Kidney glomerular epithelial cell (primary cell): ENCODE data around the gene ANXA6.
"Not testable (repeated sequence)": the region's sequence is repeated elsewhere in the genome, so short reads cannot be mapped to it uniquely, and the experiment has no call there.

Experiments
- DNase-seq: peaks from one replicate; lab custom pipeline; 2025; lab: John Stamatoyannopoulos, UW

ANXA6 gene

DNA sequence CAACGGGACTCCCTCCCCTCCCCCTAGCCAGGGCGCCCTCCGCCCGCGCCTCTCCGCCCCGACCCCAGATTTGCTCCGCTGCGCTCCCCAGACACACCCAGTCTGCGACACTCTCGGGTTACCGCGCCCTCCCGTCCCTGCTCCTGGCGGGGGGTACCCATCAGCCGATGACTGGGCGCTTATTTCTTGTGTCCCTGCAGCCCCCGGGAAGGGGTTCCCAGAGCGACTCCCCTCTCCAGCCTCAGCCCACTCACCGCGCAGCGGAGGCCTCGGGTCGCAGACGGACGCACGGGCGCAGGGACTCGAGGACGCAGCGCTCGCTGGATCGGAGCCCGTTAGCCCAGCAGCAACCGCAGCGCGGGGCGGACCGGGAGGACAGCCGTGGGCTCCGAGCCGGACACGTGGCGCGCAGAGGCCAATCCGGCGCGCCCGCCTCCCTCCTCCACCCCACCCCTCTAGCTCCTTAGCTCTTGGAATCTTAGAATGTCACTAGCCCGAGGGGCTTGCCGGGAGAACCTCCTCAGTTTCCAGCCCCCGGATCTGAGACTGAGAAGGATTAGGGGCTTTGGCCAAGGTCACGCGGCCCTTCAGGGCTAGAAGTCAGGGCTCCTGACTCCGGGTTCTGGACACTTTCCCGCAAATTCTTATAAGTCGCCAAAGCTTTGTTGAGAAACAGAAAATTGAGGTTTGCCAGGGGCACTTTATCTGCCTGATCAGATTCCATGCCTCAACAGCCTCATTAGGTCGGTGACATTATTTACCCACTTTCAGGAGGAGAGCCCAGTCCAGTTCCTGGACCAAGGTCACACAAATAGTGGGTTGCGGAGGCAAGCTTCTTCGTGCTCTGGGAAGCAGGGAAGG is at the start of gene ANXA6:
Gene ANXA6, minus strand, starts transcription at position 354 of the 861 bp plus-strand sequence. CDS start 9,878 bp downstream, outside the sequence.
- peak; percentile 25 for DNase-seq

GRCh38 chr5:151205411-151205810 is 47.8 kb upstream of the ANXA6 start:
- no peak for DNase-seq

DNA sequence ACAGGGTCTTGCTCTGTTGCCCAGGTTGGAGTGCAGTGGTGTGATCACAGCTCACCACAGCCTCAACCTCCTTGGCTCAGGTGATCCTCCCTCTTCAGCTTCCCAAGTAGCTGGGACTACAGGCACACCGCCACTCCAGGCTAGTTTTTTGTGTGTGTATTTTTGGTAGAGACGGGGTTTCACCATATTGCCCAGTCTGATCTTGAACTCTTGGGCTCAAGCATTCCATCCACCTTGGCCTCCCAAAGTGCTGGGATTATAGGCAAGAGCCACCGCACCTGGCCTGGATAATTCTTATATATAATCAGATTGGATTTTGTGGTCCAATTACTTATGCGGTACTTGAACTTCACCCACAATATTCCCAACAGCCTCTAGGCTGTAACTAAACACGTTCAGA is 46.5 kb upstream of the ANXA6 start:
- no peak for DNase-seq

DNA sequence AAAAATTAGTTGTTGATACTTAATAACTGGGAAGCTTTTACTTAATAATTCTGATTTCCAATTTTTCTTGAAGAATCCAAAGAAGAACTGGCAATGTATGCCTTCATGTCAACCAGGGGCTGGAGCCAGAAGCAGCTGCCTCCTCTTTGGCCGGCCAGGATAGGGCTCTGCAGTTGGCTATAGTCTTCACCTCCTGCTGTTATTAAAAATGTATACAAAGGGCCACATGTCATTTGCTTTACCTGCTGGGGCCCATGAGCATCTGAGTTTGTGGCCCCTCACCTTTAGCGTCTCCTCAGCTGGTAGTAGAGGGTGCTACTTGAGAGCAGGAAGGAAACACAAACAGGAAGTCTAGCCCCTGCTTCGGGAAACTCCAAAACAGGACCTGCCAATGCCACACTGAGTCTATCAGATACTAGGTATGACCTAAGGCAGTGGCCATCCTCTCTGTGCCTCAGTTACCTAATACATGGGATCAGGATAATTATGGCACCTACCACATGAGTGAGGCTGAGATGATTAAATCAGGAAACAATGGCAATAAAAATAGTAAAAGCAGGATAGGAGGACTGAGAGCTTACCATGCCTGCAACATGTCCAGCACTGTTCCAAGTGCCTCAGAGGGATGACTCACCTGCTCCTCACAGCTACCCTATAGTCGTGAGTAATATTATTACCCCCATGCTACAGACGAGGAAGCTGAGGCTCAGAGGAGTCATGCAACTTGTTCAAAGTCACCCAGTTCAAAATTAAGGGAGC is 45.0 kb upstream of the ANXA6 start:
- DNase-seq: no peak

DNA sequence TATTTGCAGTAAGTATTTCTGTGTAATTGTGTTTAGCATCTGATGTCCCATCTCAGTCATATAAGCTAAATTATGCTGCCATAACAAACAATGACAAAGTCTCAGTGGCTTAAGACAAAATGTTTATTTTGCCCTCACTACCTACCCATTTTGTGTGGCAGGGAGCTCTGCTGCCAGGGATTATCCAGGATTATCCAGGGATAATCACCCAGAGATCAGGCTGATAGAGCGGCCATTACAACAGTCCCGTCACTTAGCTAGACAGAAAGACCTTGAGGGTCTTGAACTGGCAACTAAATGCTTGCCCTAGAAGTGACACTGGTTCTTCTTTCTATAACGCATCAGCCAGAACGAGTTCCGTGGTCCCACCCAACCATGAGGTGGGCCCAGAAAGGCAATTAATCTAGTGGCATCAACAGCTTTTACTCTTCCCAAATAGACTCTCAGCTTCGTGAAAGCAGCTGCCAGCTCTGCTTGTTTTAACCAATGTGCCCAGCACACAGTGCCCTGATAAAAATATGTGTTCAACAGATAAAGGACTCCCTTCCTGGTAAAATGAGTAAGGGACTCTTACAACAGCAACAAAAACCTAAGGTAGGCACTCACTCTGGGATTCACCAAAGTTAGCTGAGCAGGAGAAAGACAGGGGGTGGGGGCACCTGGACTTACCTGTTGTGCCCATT is 43.5 kb upstream of the ANXA6 start:
- DNase-seq: no peak

GRCh38 chr5:151199581-151200185 is 42.1 kb upstream of the ANXA6 start:
- DNase-seq: no peak

DNA sequence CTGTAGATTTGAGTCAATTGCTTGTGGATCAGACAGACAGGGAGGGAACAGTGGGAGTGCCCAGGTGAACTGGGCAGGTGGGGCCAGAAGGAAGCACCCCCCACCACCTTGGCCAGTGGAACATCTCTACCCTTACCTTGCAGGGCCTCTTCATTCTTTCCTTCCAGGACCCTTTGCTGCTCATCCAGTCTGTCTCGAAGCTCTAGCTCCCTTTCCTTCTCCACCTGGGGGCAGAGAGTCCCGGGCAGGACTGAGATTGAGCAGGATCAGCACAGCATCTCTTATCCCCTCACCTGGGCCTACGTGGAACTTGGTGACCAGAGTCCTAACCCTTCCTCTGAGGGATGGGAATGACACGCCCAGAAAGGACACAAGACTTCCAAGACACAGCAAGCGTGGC is 41.3 kb upstream of the ANXA6 start:
- no peak for DNase-seq

- DNase-seq: not testable (repeated sequence)
These were observed 39.7 kb upstream of the ANXA6 start for GRCh38 chr5:151197291-151197600.

DNA sequence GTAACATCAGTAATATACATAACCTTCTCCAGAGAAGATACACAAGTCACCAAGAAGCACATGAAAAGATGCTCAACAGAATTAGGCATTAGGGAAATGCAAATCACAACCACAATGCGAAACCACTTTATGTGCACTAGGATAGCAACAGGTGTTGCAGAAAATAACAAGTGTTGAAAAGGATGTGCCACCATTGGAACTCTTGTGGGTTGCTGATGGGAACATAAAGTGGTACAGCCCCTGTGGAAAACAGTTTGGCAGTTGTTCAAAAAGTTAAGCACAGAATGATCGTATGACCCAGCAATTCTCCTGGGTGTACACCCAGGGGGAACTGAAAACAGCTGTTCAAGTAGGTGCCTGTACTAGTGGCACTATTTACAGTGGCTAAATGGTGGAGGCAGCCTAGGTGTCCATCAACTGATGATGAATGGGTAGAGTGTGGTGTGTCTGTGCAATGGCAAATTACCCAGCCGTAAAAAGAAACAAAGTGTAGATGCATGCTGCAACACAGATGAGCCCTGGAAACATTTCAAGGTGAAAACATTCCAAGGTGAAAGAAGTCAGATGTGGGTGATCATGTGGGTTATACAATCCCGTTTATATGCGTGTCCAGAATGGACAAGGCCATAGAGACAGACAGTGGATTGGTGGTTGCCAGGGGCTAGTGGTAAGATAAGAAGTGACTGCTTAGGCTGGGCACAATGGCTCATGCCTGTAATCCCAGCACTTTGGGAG is 39.1 kb upstream of the ANXA6 start:
- DNase-seq: no peak

DNA sequence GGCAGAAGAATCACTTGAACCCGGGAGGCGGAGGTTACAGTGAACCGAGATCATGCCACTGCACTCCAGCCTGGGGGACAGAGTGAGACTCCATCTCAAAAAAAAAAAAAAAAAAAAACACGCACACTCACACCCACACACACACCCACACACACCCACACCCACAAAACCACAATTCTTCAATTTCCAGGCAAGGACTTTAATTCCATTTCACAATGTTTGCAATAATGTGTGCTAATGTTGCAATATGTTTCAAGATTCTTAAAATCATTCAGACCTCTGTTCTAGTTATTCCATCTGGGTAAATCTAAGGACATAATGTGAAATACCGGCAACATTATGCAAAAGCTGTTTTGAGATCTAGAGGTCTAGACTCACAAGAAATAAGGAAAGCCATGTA is 38.0 kb upstream of the ANXA6 start:
- no peak for DNase-seq

GRCh38 chr5:151192626-151193025 is 35.0 kb upstream of the ANXA6 start:
- DNase-seq: no peak

DNA sequence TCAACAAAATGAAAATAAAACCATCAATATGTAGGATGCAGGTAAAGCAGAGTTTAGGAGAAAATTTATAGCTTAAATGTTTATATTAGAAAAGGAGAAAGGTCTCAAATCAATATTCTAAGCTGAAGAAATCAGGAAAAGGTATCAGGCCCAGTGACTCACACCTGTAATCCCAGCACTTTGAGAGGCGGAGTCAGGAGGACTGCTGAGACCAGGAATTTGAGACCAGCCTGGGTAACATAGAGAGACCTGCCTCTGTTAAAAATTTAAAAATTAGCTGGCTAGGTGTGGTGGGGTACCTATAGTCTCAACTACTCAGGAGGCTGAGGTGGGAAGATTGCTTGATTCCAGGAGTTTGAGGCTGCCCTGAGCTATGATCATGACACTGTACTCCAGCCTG is 34.1 kb upstream of the ANXA6 start:
- no peak for DNase-seq

- no peak for DNase-seq
These were observed 31.6 kb upstream of the ANXA6 start for GRCh38 chr5:151189151-151189550.

DNA sequence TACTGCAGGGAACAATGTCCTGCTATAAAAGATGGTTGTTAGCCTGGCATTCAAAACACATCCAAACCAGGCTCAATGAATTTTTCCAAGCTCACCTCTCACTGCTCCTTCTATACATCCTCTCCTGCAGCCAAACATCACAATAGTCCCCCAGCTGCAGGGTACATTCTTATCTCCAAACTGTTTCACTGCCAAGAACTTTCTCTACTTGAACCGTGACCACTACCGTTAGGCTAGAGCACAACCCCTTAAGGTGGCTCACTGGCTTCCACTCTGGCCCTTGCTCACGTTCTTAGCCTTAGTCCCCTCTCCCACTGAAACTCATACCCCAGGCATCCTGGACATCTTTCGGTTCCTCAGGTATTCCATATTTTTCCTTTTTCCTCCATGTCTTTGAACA is 29.0 kb upstream of the ANXA6 start:
- no peak for DNase-seq

DNA sequence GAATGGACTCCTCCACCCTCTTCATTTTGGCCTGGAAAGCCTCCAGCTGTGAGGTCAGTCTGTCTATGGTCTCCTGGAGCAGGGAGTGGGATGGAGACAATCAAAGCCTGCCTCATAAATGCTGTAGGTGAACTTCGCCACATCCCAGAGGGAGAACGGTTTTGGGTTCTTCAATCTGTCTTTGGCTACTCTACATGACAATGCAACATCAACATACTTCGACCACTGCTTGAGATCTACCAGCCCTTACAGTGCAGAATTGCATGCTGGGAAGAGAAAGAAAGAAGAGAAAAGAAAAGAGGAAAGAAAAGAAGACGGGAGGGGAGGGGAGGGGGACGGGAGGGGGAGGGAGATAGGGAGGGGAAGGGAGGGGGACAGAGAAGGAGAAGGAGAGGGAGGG is 28.5 kb upstream of the ANXA6 start:
- DNase-seq: no peak

GRCh38 chr5:151184316-151185042 is 26.9 kb upstream of the ANXA6 start:
- DNase-seq: no peak

GRCh38 chr5:151183456-151184245 is 26.1 kb upstream of the ANXA6 start:
- DNase-seq: no peak

DNA sequence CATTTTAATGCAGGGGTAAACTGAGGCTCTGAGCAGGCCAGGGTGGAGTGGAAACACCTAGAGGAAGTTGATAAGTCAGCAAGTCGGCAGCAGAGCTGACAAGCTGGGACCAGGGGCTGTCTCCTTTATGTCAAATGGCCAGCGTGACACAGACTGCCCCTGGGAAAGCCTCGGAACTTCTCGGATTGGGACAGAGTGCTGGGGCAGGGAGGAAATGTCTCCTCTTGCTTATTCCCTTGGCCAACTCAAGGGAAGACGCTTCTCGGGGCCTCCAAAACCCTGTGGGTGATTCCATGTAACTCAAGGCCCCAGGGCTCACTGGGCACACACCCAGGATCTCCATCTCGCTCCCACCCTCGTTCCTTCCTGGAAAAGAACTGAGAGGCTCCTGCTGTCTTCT is 25.4 kb upstream of the ANXA6 start:
- no peak for DNase-seq

- no peak for DNase-seq
These were observed 24.9 kb upstream of the ANXA6 start for GRCh38 chr5:151182524-151182900.

- DNase-seq: no peak
These were observed 24.4 kb upstream of the ANXA6 start for GRCh38 chr5:151181818-151182523.
